ENCODE measurements around the gene LTO1. TPM values are rescaled to one million over a fixed set of nuclear protein-coding genes. Genes with fewer than 3 reads are reported as not detected.

LTO1 gene
- total RNA-seq, 1 experiment from 2014 or later = 25.3 TPM

DNA sequence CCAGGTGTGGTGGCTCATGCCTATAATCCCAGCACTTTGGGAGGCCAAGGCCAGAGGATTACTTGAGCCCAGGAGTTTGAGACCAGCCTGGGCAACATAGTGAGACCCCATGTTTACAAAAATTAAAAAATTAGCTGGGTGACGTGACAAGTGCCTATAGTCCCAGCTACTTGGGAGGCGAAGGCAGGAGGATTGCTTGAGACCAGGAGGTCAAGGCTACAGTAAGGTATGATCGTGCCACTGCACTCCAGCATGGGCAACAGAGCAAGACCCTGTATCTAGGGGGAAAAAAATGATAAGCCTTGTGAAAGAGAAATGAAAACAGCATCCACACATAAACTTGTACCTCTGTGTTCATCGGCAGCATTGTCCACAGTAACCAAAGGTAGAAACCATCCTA is 42.3 kb downstream of the LTO1 start:
- H4K8ac ChIP-seq (replicated peaks; ENCODE audit: insufficient read length, low read depth, low read length) = no peak overlapping the region
- H3K36me3 Mint-ChIP-seq (ENCODE audit: insufficient read depth in 1 of 3, low read depth in 3 of 3) = peaks cover 8 to 13% (median 12%) of the 10 kb centered on the region in 3 experiments
- no peak overlapping the region for H3K18ac ChIP-seq (ENCODE audit: insufficient read length, low read depth, low read length)
- H4K20me1 ChIP-seq (ENCODE audit: control insufficient read depth, insufficient read depth, insufficient read length) = no peaks in the 10 kb centered on the region
- H3K9me3 ChIP-seq (ENCODE audit: control insufficient read depth, low read depth, low read length) = peaks cover 6% of the 10 kb centered on the region
- no peak overlapping the region for H3K14ac ChIP-seq (ENCODE audit: insufficient read depth, low read length)
- H3K4me3 Mint-ChIP-seq = no peak overlapping the region
- peaks cover 3% of the 10 kb centered on the region; the same call in 1 of the 2 replicates for H3K27me3 ChIP-seq (ENCODE audit: insufficient read depth, low read length)
- no CpG with 5 or more reads among the region's 4 CpGs for WGBS (ENCODE audit: extremely low coverage, insufficient read length, low lambda C conversion rate)
- H3K9ac ChIP-seq (ENCODE audit: extremely low read depth, insufficient read length, low read length) = no peak overlapping the region
- H3K4ac ChIP-seq (ENCODE audit: low read depth, low read length) = no peak overlapping the region
- TF ChIP-seq, protein P1, sequence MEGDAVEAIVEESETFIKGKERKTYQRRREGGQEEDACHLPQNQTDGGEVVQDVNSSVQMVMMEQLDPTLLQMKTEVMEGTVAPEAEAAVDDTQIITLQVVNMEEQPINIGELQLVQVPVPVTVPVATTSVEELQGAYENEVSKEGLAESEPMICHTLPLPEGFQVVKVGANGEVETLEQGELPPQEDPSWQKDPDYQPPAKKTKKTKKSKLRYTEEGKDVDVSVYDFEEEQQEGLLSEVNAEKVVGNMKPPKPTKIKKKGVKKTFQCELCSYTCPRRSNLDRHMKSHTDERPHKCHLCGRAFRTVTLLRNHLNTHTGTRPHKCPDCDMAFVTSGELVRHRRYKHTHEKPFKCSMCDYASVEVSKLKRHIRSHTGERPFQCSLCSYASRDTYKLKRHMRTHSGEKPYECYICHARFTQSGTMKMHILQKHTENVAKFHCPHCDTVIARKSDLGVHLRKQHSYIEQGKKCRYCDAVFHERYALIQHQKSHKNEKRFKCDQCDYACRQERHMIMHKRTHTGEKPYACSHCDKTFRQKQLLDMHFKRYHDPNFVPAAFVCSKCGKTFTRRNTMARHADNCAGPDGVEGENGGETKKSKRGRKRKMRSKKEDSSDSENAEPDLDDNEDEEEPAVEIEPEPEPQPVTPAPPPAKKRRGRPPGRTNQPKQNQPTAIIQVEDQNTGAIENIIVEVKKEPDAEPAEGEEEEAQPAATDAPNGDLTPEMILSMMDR (conservative IDR thresholded peaks at IDR 0.05) = no peak
- no peak overlapping the region for H4K91ac ChIP-seq (ENCODE audit: insufficient read length, low read depth, low read length)
- no peak overlapping the region for H2BK12ac ChIP-seq (ENCODE audit: insufficient read length, low read depth, low read length)
- H3K56ac ChIP-seq (ENCODE audit: insufficient read length, low read depth, low read length) = no peak overlapping the region
- H2BK15ac ChIP-seq (ENCODE audit: low read depth, low read length) = no peak overlapping the region
- no peak overlapping the region for H3K27ac ChIP-seq (ENCODE audit: insufficient read length, low read depth, low read length)
- peaks cover 39% of the 10 kb centered on the region for H3K27me3 Mint-ChIP-seq (ENCODE audit: low read depth)
- H3K4me1 Mint-ChIP-seq = peaks cover 18 to 20% of the 10 kb centered on the region in 2 experiments
- no peak overlapping the region for H2AFZ ChIP-seq (ENCODE audit: low read length)
- peaks cover 6% of the 10 kb centered on the region for H3K23me2 ChIP-seq (ENCODE audit: insufficient read length, low read depth, low read length, poor library complexity, severe bottlenecking)
- no peak overlapping the region for H3K23ac ChIP-seq (ENCODE audit: insufficient read length, low read depth, low read length)
- no peaks in the 10 kb centered on the region for H3K79me1 ChIP-seq (ENCODE audit: insufficient read depth, low read depth, low read length, poor library complexity, severe bottlenecking)
- H3K4me1 ChIP-seq (ENCODE audit: insufficient read depth, low read length) = no peaks in the 10 kb centered on the region
- no peak for DNase-seq
- H3K79me2 ChIP-seq (ENCODE audit: insufficient read depth, low read length) = no peaks in the 10 kb centered on the region
- H4K5ac ChIP-seq (ENCODE audit: insufficient read length, low read depth, low read length) = no peak overlapping the region
- no peak overlapping the region for H2BK120ac ChIP-seq (ENCODE audit: low read depth, low read length, poor library complexity, severe bottlenecking)
- no peak overlapping the region for H3K4me2 ChIP-seq (ENCODE audit: insufficient read depth, insufficient read length, low read length)
- H2AK5ac ChIP-seq (ENCODE audit: insufficient read length, low read length) = no peak overlapping the region
- no peak overlapping the region for H2BK20ac ChIP-seq (ENCODE audit: low read depth, low read length, poor library complexity, severe bottlenecking)
- no peak overlapping the region for H3T11ph ChIP-seq (ENCODE audit: low read length)
- no peak overlapping the region for H2BK5ac ChIP-seq (ENCODE audit: insufficient read length, low read length)
- H3K9me3 Mint-ChIP-seq = peaks cover 16% of the 10 kb centered on the region in 2 experiments
- H3K27ac Mint-ChIP-seq = no peak overlapping the region
